Measurements from ENCODE around the gene HACD4.

Gene HACD4

GRCh38 chr9:21030389-21031035 lies 928 bp downstream of the HACD4 start:
- H3K36me3 Mint-ChIP-seq, result no peaks in the 10 kb centered on the region
- H3K27ac Mint-ChIP-seq, result no peak overlapping the region
- peaks cover 7% of the 10 kb centered on the region for H3K4me1 Mint-ChIP-seq
- H3K9me3 Mint-ChIP-seq, result no peaks in the 10 kb centered on the region
- no peaks in the 10 kb centered on the region for H3K27me3 Mint-ChIP-seq
- ATAC-seq, result peak; percentile 74
- no peak overlapping the region for H3K4me3 Mint-ChIP-seq

DNA sequence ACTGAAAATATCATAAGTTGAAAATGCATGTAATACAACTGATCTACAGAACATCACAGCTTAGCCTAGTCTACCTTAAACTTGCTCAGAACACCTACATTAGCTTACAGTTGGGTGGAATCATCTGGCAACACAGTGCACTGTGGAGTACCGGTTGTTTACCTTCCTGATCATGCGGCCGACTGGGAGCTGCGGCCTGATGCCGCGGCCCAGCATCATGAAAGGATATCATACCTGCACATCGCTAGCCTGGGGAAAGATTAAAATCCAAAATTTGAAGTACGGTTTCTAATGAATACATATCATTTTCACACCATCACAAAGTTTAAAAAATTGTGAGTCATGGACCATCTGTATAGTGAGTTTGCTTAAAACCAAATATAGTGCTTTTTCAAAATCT lies 1.8 kb downstream of the HACD4 start:
- no peak for ATAC-seq
- Mint-ChIP-seq H3K9me3 (no peaks in the 10 kb centered on the region), H3K27ac (no peak overlapping the region), H3K4me3 (no peak overlapping the region), H3K4me1 (peaks cover 7% of the 10 kb centered on the region), H3K36me3 (no peaks in the 10 kb centered on the region), H3K27me3 (no peaks in the 10 kb centered on the region)

DNA sequence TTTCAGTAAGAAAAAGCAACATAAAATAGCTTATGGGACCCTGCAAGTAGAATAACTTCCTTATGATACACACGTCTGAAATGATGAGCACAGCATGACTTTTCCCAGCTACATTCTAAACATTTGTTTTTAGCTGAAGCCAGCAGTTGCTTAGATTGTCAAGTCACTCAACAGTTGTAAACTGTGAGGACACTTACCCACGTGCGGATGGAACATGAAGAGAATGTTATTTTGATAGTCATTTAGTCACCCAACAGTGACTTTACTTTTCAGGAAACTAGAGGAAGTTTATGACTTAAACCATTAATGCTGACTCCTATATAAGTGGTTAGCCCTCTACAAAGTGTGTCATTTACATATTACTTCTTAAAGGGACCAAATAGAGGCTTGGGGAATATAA lies 3.0 kb downstream of the HACD4 start:
- Mint-ChIP-seq H3K27me3 (no peaks in the 10 kb centered on the region), H3K4me1 (peaks cover 13% of the 10 kb centered on the region), H3K4me3 (no peak overlapping the region), H3K27ac (no peak overlapping the region), H3K36me3 (no peaks in the 10 kb centered on the region), H3K9me3 (no peaks in the 10 kb centered on the region)
- ATAC-seq, result no peak

DNA sequence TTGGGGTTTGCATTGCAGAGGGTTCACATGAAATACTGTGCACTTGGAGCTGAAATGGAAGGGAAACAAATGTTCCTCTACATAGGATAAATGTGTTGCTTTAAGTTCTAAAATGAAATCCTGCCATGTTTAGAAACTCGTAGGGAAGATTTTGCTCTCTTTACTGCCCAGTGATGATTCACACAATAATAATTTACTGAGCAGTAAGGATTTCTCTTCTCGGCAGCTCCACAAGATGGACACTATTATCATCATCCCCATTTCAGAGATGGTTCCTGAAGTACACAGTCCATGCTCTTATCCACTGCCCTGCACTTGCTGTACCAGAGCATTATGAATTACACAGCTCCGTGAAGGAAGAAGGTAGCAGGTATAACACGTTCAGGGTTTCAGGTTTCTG lies 4.1 kb downstream of the HACD4 start:
- Mint-ChIP-seq H3K4me3 (no peak overlapping the region), H3K36me3 (no peaks in the 10 kb centered on the region), H3K27me3 (no peaks in the 10 kb centered on the region), H3K4me1 (peaks cover 7% of the 10 kb centered on the region), H3K9me3 (no peaks in the 10 kb centered on the region), H3K27ac (no peak overlapping the region)
- no peak for ATAC-seq

- Mint-ChIP-seq H3K36me3 (peaks cover 7% of the 10 kb centered on the region), H3K27ac (no peak overlapping the region), H3K9me3 (no peaks in the 10 kb centered on the region)
Observed at GRCh38 chr9:21023861-21024260, 7.6 kb downstream of the HACD4 start.

DNA sequence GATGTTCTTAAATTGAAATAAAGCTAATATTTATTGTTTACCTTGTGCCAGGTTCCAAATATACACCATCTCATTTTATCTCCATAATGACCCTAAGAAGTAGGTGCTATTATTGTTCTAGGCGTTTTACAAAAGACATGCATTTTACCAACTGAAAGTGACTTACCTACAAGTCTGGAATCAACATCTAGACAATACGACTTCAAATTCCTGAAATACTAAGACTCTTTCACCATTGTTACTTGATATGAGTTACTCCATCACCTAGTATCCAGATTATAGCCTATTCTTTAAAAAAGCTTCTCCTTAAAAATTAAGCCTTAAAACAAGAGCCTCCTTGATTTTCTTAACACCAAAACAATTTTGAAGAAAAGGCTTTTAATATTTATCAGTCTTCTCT lies 13.3 kb downstream of the HACD4 start:
- Mint-ChIP-seq H3K9me3 (no peaks in the 10 kb centered on the region), H3K4me3 (no peak overlapping the region), H3K36me3 (peaks cover 22% of the 10 kb centered on the region), H3K4me1 (peaks cover 15% of the 10 kb centered on the region), H3K27me3 (no peaks in the 10 kb centered on the region), H3K27ac (no peak overlapping the region)
- no peak for ATAC-seq

More at GRCh38 chr9:21023861-21024260, 7.6 kb downstream of the HACD4 start:
- Mint-ChIP-seq H3K4me3 (no peak overlapping the region), H3K4me1 (peaks cover 12% of the 10 kb centered on the region), H3K27me3 (no peaks in the 10 kb centered on the region)
- no peak for ATAC-seq

DNA sequence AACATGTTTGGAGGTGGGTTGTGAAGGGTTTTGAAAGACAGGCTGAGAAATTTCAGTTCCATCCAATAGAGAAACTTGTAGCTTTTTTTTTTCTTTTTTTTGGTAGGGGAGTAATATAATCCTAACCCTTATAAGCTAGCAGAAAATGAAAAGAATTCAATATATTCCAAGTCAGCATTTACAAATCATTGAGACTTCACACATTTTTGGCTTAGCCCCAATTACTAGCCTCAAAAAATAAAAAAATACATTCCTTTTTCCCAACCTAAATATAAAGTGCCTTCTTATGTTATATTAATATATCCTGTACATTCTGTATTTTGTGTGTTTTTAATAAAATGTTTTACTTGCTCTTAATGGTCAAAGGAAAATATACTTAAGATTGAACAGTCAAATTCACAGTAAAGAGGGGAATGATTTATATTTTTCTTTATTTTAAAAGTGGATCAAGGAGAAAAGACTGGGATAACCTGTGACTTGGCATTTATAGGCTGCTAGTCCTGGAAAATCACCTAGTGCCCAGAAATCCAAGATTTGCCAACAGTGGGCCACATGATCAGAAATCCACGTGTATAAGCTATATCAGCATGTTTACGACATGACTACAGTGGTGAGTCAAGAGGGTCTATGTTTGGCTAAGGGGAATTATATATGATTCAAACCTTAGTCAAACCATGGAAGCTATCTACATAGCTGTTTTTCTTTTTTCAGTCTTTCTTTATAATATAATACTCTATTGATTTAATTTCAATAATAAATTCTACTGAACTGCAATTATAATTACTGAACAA lies 14.5 kb downstream of the HACD4 start:
- H3K36me3 Mint-ChIP-seq, result peaks cover 22% of the 10 kb centered on the region
- no peaks in the 10 kb centered on the region for H3K9me3 Mint-ChIP-seq
- H3K4me3 Mint-ChIP-seq, result no peak overlapping the region
- H3K27me3 Mint-ChIP-seq, result no peaks in the 10 kb centered on the region
- no peak for ATAC-seq
- H3K4me1 Mint-ChIP-seq, result peaks cover 15% of the 10 kb centered on the region
- no peak overlapping the region for H3K27ac Mint-ChIP-seq

- Mint-ChIP-seq H3K27ac (no peak overlapping the region), H3K4me1 (peaks cover 15% of the 10 kb centered on the region), H3K27me3 (no peaks in the 10 kb centered on the region), H3K9me3 (no peaks in the 10 kb centered on the region), H3K36me3 (peaks cover 18% of the 10 kb centered on the region), H3K4me3 (no peak overlapping the region)
- ATAC-seq, result no peak
Observed at GRCh38 chr9:21015995-21016394, 15.4 kb downstream of the HACD4 start.

- no peak for ATAC-seq
- Mint-ChIP-seq H3K36me3 (peaks cover 16% of the 10 kb centered on the region), H3K4me1 (peaks cover 15% of the 10 kb centered on the region), H3K27ac (no peak overlapping the region), H3K27me3 (no peaks in the 10 kb centered on the region), H3K4me3 (no peak overlapping the region), H3K9me3 (no peaks in the 10 kb centered on the region)
Observed at GRCh38 chr9:21015129-21015815, 16.2 kb downstream of the HACD4 start.

DNA sequence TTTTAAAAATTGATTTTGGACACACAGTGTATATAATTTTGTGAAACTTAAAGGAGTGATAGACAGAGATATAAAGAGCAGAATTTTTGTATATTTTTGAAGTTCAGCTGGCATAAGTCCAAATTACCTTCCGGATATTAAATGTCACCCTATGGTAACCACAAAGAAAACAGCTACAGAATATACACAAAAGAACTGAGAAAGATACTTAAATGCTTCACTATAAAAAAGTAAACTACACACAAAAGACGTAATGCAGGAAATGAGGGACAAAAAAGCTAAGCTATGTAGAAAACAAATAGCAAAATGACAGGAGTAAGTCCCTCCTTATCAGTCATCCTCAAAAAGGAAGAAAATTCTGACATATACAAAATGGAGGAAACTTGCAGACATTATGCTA lies 29.4 kb downstream of the HACD4 start:
- Mint-ChIP-seq H3K27me3 (no peaks in the 10 kb centered on the region), H3K4me1 (peaks cover 10% of the 10 kb centered on the region), H3K9me3 (peaks cover 14% of the 10 kb centered on the region), H3K27ac (no peak overlapping the region), H3K36me3 (peaks cover 55% of the 10 kb centered on the region), H3K4me3 (no peak overlapping the region)
- ATAC-seq, result no peak

GRCh38 chr9:21001581-21001980 lies 29.9 kb downstream of the HACD4 start:
- no peak for ATAC-seq
- H3K27ac Mint-ChIP-seq, result no peak overlapping the region
- H3K4me1 Mint-ChIP-seq, result peaks cover 13% of the 10 kb centered on the region
- H3K36me3 Mint-ChIP-seq, result peaks cover 50% of the 10 kb centered on the region
- H3K27me3 Mint-ChIP-seq, result no peaks in the 10 kb centered on the region
- H3K9me3 Mint-ChIP-seq, result peaks cover 14% of the 10 kb centered on the region
- no peak overlapping the region for H3K4me3 Mint-ChIP-seq

GRCh38 chr9:20997503-20998076 lies 33.9 kb downstream of the HACD4 start:
- Mint-ChIP-seq H3K9me3 (peaks cover 14% of the 10 kb centered on the region), H3K27ac (no peak overlapping the region), H3K27me3 (no peaks in the 10 kb centered on the region), H3K4me1 (peaks cover 25% of the 10 kb centered on the region), H3K4me3 (no peak overlapping the region), H3K36me3 (peaks cover 48% of the 10 kb centered on the region)
- ATAC-seq, result peak; percentile 64

GRCh38 chr9:20996809-20997208 lies 34.6 kb downstream of the HACD4 start:
- Mint-ChIP-seq H3K4me1 (peaks cover 25% of the 10 kb centered on the region), H3K36me3 (peaks cover 48% of the 10 kb centered on the region), H3K4me3 (no peak overlapping the region), H3K27ac (no peak overlapping the region), H3K27me3 (no peaks in the 10 kb centered on the region), H3K9me3 (peaks cover 9% of the 10 kb centered on the region)
- ATAC-seq, result no peak

- peaks cover 2% of the 10 kb centered on the region for H3K9me3 Mint-ChIP-seq
- H3K4me3 Mint-ChIP-seq, result no peak overlapping the region
- peaks cover 38% of the 10 kb centered on the region for H3K36me3 Mint-ChIP-seq
- H3K4me1 Mint-ChIP-seq, result peaks cover 25% of the 10 kb centered on the region
- ATAC-seq, result no peak
- H3K27ac Mint-ChIP-seq, result no peak overlapping the region
- H3K27me3 Mint-ChIP-seq, result no peaks in the 10 kb centered on the region
Observed at GRCh38 chr9:20995616-20996015, 35.8 kb downstream of the HACD4 start.

DNA sequence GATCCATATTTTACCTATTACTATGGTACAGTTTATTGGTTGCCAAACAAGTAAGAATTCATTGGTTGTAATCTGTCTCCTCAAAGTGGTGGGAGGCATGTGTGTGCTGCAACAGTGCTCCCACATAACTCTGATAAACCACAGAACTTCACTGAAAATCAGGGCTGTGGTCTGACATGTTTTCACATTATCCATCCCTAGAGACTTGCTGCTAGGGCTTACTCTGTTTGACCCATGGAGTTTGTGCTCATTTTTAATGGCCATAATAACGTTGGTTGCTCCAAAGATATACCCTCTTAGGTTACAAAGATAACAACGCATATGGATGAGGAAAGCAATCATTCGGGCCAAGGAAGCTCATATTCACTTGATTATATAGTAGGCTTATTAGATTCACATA lies 37.0 kb downstream of the HACD4 start:
- H3K27me3 Mint-ChIP-seq, result no peaks in the 10 kb centered on the region
- ATAC-seq, result no peak
- H3K9me3 Mint-ChIP-seq, result no peaks in the 10 kb centered on the region
- no peak overlapping the region for H3K4me3 Mint-ChIP-seq
- peaks cover 25% of the 10 kb centered on the region for H3K4me1 Mint-ChIP-seq
- H3K36me3 Mint-ChIP-seq, result peaks cover 43% of the 10 kb centered on the region
- H3K27ac Mint-ChIP-seq, result no peak overlapping the region
